GM19438 (cell line): ENCODE results near the gene NMRK2.
"Not testable (repeated sequence)": the region's sequence is repeated elsewhere in the genome, so short reads cannot be mapped to it uniquely, and the experiment has no call there.

Experiments
- ATAC-seq: cut with Tn5 transposase; IDR thresholded peaks from one replicate; pipeline ENCODE4 v1.9.1; 2021; ENCODE audit warnings: low read depth; ENCODE audit not compliant: unreplicated experiment

NMRK2 gene

DNA sequence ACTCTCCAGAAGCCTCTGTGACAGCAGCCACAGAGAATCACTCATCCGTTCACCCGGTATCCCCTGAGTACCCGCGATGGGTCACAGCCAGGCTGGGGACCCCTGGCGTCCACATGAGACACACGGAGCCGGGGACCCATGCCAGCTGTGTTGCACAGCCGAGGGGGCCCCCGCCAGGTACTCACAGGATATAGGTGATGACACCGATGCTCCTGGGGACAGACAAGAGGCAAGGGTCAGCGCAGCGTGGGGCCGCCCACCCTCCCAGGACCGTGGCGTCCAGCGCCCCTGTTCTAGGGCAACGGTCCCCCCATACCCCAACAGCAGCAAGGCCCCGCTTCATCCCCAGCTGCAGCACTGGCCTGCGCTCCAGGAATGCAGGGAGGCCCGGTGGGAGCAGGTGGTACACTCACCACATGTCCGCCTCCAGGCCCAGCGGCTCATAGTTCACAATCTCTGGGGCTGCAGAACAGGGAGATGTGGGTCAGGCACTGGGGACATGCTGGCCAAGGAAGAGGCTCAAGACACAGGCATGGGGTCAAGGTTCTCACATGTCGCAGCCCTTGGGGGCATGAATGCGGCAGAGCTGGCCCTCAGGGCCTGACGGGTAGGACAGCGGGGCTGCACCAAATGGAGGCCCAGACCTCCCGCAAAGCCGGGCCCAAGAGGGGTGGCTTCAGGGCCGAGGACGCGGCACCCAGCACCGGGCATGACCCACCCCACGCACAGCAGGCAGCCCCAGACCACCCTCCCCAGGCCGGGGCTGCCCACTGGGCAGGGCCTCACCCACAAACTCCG is 30.8 kb downstream of the NMRK2 start:
- ATAC-seq, result no peak

DNA sequence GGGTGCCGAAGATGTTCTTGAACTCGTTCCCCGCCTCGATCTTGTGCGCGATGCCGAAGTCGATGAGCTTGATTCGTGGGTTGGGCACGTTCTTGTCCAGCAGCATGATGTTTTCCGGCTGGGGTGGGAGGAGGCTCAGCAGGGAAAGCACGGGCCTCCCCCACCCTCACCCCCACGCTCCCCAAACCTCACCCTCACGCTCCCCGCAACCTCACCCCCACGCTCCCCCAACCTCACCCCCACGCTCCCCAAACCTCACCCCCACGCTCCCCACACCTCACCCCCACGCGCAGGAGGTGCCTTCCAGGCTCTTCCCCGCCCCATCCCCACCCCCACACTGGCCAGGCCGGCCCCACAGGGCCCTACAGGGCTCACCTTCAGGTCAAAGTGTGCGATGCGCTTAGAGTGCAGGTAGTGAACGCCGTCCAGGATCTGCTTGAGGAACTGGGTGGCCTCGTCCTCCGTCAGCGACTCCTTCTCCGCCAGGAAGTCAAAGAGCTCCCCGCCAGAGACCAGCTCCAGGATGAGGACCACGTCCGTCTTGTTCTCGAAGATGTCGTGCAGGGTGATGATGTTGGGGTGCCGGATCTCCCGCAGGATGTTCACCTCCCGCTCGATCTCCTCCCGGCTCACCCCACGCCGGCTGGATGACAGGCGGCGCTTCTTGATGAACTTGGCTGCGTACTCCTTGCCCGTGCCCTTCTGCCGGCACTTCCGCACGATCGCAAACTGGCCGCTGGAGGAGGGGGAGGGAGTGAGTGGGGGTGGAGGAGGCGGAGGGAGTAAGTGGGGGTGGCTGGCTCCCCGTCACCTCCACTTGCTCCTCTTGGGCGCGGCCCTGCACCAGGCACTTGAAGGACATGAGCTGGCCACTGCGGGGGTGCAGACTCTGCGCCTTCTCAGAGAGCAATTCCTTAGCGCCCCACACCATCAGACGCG is 31.7 kb downstream of the NMRK2 start:
- no peak for ATAC-seq

DNA sequence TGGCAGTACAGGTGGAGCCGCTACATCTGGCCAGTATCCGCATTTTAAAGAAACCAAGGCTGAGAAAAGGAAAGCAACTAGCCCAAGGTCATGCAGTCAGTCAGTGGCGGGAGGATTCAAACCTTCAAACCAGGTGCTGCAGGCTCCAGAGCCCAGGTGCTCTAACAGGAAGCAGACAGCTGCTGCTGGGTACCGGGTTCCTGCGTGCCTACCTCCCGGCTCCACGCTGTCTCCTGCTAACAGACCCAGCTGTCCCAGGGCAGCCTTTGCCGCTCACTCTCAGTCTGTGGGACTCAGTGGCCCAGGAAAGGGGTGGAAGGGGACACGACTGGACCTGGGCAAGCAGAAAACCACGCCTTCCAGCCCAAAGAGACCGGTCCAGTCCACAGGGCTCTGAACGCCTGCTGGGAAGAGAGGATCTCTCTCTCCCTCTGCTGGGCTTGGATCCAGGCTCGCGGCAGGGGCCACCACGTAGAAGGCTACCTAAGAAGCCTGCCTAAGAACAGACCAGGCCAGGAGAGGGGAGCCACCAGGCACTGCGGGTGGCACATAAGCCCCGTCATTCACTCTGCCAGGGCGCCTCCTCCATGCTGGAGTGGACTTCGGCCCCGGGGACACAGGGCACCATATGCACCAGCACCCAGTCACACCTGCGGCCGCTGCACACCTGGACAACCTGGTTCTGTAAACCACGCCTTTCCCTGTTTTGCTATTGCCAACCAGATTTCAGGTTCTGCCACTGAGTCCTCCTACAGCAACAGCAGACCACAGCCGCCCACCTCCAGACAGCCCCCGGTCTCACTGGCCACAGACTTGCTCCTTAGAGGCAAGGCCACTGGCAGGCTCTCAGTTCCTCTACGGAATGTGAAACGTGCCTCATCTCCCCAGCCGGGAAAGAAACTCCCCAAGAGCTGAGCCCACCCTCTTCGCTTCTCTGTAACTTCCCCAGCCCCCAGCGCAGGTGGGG is 33.5 kb downstream of the NMRK2 start:
- no peak for ATAC-seq

DNA sequence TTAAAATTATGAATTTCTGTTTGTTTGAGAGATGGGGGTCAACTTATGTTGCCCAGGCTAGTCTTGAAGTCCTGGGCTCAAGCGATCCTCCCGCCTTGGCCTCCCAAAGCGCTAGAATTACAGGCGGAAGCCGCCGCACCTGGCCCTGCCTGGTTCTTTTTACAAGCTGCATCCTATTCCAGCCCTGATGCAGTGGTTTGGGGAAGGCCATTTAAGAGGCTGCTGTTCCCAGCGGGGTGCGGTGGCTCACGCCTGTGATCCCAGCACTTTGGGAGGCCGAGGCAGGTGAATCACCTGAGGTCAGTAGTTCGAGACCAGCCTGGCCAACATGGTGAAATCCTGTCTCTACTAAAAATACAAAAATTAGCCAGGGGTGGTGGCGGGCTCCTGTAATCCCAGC is 35.1 kb downstream of the NMRK2 start:
- ATAC-seq, result not testable (repeated sequence)

DNA sequence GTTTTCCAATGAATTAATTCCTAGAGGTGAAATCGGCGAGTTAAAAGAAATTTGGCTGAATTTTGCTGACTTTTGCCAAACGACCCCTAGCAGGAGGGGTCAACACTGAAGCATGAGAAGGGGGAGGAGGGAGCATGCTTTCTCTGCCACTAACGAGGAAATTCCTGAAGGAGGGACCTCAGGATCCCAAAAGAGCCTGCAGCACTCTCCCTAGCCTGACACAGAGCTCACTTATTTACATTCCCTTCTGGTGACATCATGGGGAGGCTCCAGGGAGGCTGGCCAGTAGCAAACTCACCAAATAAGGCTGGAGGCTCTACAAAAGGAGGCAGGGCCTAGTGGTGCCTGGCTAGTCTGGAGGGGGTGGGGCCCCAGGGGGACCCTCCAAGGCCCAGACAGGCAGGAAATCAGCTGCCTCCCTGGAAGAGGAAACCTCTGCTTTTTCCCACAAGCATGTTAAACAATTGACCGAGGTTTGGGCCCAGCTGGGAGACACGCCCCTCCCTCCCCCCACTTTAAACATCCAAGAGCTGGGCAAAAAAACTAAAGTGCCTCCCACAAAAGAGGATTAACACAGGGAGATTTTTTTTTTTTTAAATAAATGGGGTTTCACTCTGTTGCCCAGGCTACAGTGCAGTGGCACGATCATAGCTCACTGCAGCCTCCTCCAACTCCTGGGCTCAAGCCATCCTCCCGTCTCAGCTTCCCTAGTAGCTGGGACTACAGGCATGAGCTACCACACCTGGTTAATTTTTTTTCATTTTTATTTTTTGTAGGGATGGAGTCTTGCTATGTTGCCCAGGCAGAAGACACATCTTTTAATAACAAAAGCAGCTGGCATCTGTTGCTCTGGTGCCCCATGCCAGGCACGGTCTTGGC is 35.9 kb downstream of the NMRK2 start:
- ATAC-seq, result no peak

DNA sequence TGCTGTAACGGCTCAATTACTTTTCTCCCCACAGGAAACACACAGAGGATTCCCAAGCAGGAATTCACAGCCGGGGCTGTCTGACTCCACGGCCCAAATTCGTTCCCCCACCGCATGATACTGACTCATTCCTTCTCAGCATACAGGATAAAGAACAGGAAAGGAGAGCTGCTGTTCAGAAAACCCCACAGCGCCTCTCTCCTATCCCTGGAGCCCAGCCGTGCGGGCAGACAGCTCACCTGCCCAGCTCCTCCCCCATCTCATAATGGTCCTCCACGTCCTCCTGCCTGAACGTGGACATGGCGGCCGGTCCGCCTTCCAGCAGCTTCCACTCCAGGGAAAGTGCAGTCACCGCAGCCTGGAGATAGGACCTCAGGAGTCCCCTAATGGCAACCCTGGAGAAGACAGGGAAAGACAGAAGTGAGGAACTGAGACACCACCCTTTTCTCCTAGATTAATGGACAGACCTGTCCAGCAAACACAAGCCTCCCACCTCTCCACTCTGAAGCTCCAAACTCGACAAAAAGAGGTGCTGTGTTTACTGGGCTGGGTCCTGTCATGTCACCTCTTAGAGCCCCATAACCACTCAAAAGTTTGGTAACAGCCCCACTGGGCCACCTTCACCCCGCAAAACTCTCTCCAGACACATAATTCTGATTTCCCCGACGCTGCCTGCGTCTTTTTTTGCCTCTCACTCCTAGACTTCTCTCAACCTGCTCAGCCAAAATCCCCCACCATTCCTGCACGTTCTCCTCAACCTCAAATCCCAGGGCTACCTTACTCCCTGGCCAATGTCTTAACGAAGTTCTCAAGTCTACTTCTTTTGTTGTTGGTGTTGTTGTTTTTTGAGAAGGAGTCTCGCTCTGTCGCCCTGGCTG is 36.8 kb downstream of the NMRK2 start:
- ATAC-seq, result no peak

DNA sequence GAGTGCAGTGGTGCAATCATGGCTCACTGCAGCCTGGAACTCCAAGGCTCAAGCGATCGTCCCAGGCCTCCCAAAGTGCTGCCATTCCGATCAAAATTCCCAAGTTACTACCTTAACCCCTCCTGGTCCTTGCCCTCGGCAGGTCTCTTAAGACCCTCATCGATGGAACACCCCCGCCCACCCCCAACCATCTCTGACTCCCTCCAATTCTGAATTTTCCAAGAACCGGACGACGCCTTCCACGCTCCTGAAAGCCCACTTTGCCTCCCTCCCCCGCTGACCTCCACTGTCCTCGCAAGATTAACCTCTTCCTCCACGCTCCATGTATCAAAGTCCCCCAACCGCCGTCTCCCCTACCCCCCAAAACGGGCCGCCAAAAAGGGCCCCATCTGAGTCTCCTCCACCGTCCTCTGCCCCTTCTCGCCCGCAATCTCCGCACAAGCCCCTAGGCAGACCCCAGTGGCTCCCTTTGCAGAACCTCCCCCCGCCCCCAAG is 37.5 kb downstream of the NMRK2 start:
- ATAC-seq, result no peak

DNA sequence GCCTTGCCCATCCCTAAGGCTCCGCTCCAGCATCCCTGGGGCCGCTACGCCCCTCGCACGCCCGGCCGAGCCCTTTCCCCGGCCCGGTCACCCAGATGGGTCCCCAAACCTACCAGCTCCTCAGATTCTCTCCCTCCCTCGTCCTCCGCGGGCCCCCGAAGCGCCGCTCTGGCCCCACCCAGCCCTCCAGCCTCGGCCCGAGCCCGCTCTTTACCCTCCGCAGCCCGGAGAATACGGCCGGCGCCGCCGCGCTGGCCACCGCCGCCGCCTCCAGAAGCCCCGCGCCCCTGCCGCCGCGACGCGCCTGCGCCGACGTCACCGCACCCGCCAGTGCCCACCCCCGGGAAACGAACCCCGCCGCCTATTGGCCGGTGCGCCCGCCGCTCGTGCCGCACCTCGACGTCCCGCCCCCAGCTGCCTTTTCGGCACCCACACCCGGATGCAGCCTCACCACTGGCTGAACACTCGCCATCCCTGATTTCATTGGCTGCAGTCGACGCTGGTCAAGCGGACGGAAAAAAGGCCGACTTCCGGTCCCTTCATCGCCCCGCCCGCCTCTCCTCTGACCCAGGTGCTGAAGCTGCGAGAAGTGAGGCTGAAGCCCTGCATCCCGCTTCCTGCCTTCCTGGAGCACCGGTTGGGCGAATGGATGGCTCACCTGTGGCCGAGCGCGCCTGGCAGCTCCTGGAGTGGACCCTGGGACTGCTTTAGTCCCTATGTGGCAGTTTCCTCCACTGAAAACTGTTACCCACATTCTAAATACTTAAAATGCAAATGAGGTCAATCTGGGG is 38.1 kb downstream of the NMRK2 start, which contains the start of gene DAPK3:
TSS of gene DAPK3 (minus strand) at position 292 of the 791 bp plus-strand sequence. CDS start 1,364 bp downstream, outside the sequence.
- ATAC-seq, result peak; percentile 82

DNA sequence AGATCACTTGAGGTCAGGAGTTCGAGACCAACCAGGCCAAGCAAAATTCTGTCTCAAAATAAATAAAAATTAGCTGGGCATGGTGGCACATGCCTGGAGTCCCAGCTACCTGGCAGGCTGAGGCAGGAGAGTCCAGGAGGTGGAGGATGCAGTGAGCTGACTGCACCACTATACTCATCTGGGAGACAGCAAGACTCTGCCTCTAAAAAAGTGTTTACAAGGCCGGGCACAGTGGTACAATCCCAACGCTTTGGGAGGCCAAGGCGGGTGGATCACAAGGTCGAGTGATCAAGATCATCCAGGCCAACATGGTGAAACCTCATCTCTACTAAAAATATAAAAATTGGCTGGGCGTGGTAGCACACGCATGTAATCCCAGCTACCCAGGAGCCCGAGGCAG is 42.3 kb downstream of the NMRK2 start:
- ATAC-seq, result no peak

DNA sequence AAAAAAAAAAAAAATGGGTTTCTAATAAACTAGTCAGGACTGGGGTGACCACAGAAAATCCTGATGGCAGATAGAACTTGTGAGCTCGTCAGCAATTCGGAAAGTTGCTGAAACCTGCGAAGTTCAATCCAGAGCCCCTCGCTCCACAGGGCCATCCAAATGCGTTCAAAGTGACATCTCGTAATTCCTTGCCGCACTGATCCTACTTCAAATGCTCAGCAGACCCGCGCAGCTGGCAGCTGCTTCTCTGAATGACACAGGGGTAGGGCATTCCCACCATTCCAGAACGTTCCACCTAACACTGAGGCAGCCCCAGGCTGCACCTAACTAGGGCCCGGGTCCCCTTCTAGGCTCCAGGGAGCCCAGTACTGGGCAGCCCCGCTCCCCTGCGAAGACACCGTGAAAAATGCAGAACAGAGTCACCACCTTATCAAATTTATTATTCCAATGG is 42.8 kb downstream of the NMRK2 start:
- no peak for ATAC-seq

DNA sequence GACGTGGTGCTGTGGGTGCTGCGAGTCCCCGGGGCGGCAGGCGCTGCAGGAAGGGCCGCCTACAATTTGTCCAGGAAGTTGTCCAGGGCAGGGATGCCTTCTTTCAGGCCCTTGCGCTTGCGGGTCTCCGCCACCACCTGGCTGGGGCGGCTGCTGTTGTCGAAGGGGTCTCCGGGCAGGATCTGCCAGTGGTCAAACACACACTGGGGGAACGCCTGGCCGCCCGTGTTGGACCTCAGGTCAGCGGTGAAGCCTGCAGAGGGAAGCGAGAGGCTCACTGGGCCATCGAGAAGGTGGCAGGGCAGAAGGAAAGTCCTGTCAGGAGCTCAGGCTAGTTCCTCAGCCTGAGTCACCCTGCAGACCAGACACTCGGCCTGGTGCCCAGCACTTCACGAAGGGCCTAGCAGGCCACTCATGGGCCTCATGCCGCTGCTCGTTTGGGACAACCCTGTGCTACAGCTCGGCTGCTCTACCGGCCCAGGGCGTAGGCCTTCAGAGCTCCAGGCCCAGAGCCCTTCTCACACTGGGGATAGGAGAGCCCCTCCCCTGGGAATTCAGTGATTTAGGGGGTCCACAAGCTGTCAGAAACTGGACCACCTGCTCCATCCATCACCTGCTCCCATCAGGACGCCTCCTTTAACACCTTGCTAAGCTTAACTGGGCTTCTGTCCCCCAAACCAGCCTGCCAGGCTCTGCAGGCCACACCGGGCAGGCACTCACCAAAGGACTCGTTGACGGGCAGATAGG is 43.8 kb downstream of the NMRK2 start:
- ATAC-seq, result no peak

DNA sequence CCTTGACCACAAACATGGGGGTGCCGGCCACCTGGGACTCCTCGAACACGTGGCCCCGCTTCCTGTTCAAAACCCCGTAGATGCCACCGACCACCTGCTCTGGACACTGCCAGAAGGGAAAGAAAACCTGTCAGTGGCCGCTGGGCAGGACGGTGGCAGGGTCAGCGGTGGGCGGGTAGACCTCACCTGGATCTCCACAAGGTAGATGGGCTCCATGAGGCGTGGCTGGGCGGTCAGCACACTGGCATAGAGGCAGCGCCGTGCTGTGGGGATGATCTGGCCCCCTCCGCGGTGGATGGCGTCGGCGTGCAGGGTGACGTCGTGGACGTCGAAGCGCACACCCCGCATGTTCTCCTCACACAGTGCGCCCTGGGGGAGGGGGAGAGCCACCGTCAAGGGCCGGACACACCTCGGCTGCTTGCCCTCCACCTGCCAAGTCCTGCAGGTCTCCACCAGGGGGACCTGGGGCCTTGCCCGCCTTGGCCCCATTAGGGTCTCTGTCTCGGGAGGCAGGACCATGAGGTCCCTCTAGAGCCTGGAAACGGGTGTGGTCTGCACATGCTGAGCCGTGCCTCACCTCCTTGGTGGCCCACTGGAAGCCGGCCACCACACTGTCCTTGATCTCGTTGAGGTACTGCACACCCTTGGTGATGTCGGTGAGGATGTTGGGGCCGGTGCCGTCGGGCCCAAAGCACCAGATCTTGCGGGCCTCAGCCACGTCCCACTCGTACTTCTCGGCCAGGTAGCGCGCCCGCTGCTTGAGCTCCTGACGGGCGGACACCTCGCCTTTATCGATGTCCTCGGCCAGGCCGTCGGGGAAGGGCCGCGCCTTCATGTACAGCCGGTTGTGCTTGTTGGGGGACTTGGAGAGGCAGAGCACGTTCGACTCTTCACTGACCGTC is 44.6 kb downstream of the NMRK2 start:
- ATAC-seq, result no peak

DNA sequence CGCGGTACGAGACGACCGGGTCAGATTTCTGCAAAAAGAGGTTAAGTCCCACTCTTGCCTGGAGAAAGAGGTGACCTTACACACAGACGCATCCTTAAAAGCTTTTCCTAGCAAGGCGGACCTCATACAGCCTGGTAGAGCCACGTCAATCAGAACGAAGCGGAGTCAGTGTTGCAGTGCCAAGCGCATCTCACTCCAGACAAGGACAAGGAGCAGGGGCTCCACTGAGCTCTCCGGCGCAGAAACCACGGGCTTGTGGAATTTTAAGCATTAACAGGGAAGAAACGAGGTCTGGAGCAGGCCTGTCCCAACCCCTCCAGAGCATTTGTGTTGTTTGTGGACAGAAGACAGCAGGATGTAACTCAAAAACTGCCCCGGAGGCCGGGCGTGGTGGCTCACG is 45.3 kb downstream of the NMRK2 start:
- no peak for ATAC-seq

DNA sequence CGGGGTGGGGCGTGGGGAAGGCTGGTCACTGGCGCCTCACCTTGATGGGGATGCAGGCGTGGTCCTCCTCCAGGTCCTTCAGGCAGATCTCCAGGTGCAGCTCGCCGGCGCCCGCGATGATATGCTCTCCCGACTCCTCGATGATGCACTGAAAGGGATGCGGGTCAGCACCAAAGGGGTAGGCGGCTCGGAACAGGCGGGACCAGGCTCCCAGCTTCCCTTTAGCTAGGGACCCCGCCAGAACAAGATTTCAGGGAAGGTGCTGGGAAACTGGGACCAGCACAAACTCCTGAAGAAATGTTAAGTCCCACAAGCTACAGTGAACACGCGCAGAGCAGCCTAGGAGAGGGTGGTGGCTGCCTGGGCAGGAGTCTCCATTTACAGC is 46.4 kb downstream of the NMRK2 start:
- no peak for ATAC-seq

DNA sequence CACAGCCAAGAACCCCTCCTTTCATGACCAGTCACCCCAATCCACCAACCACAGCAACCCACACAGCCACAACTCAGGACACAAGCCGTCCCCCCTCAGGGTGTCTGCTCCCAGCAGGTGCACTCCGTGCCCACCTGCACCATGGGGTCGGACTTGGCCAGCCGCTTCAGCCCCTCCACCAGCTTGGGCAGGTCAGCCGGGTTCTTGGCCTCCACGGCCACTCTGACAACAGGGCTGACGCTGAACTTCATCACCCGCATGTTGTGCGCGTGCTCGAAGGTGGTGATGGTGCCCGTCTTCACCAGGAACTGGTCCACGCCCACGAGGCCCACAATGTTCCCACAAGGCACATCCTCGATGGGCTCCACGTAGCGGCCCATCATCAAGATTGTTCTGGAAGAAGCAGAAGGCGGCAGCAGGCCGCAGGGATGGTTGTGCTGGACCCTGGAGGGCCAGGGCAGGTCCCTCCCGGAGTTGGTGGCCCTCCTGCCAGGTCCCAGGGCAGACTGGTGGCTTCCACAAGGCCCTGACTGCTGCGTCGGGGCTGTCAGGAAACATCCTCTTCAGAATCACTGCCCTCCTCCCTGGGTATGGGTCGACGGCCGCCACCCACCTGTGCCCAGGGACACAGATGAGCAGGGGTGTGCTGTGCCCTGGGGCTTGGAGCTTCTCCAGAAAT is 46.9 kb downstream of the NMRK2 start:
- ATAC-seq, result no peak
